ENCODE measurements around the gene ATP2B3.
"Not testable (repeated sequence)": the region's sequence is repeated elsewhere in the genome, so short reads cannot be mapped to it uniquely, and the experiment has no call there.

Gene ATP2B3

DNA sequence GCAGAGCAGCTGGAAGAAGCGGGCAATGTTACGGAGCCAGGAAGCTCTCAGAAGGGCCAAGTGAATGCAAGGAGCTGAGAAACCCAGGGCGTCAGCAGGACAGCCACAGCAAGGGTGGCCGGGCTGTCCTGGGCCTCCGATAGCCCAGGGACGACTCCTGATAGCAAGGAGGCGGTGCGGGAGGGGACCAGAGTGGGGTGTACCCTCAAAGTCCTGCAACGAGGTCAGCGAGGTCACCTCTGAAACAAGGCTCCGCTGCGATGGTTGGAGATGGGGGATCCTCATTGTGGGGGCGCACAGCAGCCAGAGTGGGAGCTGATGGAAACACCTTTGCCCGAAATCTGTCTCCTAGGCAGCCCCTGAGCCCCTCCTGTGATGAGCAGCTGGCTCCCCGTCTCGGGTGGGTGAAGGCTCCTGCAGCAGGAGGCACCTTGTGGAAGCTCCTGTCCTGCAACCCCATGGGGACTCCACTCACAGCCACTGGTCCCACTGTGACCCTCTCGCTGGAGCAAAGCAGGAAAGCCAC is 85.8 kb downstream of the ATP2B3 start:
- H3K9me3 ChIP-seq (replicated peaks; ENCODE audit: insufficient read depth, low read length) = no peaks in the 10 kb centered on the region
- no peaks in the 10 kb centered on the region for H3K4me1 ChIP-seq (ENCODE audit: low read length)
- no peak overlapping the region for H3K9ac ChIP-seq (ENCODE audit: low read length)
- H3K36me3 ChIP-seq (replicated peaks; ENCODE audit: insufficient read depth, low read length) = no peaks in the 10 kb centered on the region
- no peak overlapping the region for H3K4me3 ChIP-seq (ENCODE audit: low read length)
- TF ChIP-seq EZH2phosphoT487 (IDR thresholded peaks at IDR 0.05; ENCODE audit: low read length) = no peak
- TF ChIP-seq EZH2 (optimal IDR thresholded peaks at IDR 0.05; ENCODE audit: low read depth, low read length) = no peak
- TF ChIP-seq, protein P1, sequence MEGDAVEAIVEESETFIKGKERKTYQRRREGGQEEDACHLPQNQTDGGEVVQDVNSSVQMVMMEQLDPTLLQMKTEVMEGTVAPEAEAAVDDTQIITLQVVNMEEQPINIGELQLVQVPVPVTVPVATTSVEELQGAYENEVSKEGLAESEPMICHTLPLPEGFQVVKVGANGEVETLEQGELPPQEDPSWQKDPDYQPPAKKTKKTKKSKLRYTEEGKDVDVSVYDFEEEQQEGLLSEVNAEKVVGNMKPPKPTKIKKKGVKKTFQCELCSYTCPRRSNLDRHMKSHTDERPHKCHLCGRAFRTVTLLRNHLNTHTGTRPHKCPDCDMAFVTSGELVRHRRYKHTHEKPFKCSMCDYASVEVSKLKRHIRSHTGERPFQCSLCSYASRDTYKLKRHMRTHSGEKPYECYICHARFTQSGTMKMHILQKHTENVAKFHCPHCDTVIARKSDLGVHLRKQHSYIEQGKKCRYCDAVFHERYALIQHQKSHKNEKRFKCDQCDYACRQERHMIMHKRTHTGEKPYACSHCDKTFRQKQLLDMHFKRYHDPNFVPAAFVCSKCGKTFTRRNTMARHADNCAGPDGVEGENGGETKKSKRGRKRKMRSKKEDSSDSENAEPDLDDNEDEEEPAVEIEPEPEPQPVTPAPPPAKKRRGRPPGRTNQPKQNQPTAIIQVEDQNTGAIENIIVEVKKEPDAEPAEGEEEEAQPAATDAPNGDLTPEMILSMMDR (IDR thresholded peaks at IDR 0.05; ENCODE audit: low read length) = no peak
- no peak overlapping the region for H2AFZ ChIP-seq (ENCODE audit: low read length)
- peaks cover 17% of the 10 kb centered on the region for H3K27me3 ChIP-seq (replicated peaks; ENCODE audit: insufficient read depth, low read length)
- no peaks in the 10 kb centered on the region for H4K20me1 ChIP-seq (ENCODE audit: insufficient read depth, low read length)
- H3K27ac ChIP-seq (ENCODE audit: low read length) = no peak overlapping the region
- no peaks in the 10 kb centered on the region for H3K9me2 ChIP-seq (replicated peaks; ENCODE audit: insufficient read depth, low read length)
- H3K4me2 ChIP-seq (ENCODE audit: low read depth, low read length) = no peak overlapping the region
- no peak for DNase-seq
- no peaks in the 10 kb centered on the region for H3F3A ChIP-seq (ENCODE audit: insufficient read depth, low read length)
- peaks cover 4% of the 10 kb centered on the region; the same call in 1 of the 2 replicates for H3K79me2 ChIP-seq (ENCODE audit: low read length)

DNA sequence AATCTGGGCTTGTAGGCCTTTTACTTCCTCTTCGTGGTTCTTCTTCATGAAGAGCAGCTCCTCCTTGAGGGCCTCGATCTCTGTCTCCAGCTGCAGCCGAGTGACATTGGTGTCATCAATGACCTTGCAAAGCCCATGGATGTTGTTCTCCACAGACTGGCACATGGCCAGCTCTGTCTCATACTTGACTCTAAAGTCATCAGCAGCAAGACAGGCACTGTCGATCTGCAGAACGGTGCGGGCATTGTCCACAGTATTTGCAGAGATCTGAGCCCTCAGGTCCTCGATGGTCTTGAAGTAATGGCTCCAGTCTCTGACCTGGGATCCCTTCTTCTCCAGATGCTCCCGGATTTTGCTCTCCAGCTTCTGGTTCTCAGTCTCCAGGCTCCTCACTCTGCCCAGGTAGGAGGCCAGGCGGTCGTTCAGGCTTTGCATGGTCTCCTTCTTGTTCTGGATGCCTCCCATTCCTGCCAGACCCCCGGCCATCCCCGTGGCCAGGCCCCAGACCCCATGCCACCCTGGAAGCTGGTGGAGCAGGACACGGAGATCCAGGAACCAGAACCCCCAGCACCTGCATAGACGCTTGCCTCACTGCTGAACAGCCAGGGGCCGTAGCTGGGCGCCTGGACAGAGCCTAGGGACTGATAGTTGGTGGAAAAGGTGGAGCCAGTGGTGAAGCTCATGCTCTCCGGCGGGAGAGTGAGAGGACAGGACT is 87.4 kb downstream of the ATP2B3 start:
- not testable (repeated sequence) for H3K4me2 ChIP-seq (ENCODE audit: low read depth, low read length); H3F3A ChIP-seq (ENCODE audit: insufficient read depth, low read length); H3K4me3 ChIP-seq (ENCODE audit: low read length); H3K9me2 ChIP-seq (replicated peaks; ENCODE audit: insufficient read depth, low read length); H4K20me1 ChIP-seq (ENCODE audit: insufficient read depth, low read length); H2AFZ ChIP-seq (ENCODE audit: low read length); H3K36me3 ChIP-seq (replicated peaks; ENCODE audit: insufficient read depth, low read length); H3K9me3 ChIP-seq (replicated peaks; ENCODE audit: insufficient read depth, low read length); H3K9ac ChIP-seq (ENCODE audit: low read length); H3K79me2 ChIP-seq (ENCODE audit: low read length); H3K27ac ChIP-seq (ENCODE audit: low read length); H3K4me1 ChIP-seq (ENCODE audit: low read length); DNase-seq
- peaks cover 17% of the 10 kb centered on the region for H3K27me3 ChIP-seq (replicated peaks; ENCODE audit: insufficient read depth, low read length)

DNA sequence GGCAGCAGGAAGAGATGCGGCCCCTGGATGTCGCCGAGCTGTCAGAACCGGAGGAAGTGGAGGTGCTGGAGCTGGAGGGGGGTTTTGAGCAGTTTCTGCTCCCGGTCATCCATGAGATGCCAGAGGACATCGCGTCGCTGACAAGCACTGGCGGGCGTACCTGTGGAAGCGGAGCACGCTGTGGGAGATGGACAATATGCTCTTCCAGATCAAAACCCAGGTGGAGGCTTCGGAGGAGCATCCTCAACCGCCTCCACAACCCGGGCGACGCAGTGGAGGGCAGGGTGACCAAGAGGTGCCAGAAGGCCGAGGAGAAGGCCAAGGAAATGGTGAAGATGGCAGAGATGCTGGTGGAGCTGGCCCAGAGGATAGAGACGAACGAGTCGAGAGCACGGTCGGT is 89.1 kb downstream of the ATP2B3 start:
- Histone ChIP-seq H3F3A (ENCODE audit: insufficient read depth, low read length) (no peaks in the 10 kb centered on the region), H3K9me3 (replicated peaks; ENCODE audit: insufficient read depth, low read length) (no peaks in the 10 kb centered on the region), H3K4me3 (ENCODE audit: low read length) (no peak overlapping the region), H3K27ac (ENCODE audit: low read length) (no peak overlapping the region), H3K9me2 (replicated peaks; ENCODE audit: insufficient read depth, low read length) (no peaks in the 10 kb centered on the region), H4K20me1 (ENCODE audit: insufficient read depth, low read length) (no peaks in the 10 kb centered on the region), H3K79me2 (ENCODE audit: low read length) (no peaks in the 10 kb centered on the region), H3K27me3 (replicated peaks; ENCODE audit: insufficient read depth, low read length) (peaks cover 23% of the 10 kb centered on the region), H3K4me1 (ENCODE audit: low read length) (no peaks in the 10 kb centered on the region), H3K9ac (ENCODE audit: low read length) (no peak overlapping the region), H3K36me3 (replicated peaks; ENCODE audit: insufficient read depth, low read length) (no peaks in the 10 kb centered on the region), H3K4me2 (ENCODE audit: low read depth, low read length) (no peak overlapping the region), H2AFZ (ENCODE audit: low read length) (no peak overlapping the region)
- TF ChIP-seq EZH2phosphoT487 (IDR thresholded peaks at IDR 0.05; ENCODE audit: low read length) = no peak
- TF ChIP-seq, protein P1 (IDR thresholded peaks at IDR 0.05; ENCODE audit: low read length) = no peak
- DNase-seq = no peak

DNA sequence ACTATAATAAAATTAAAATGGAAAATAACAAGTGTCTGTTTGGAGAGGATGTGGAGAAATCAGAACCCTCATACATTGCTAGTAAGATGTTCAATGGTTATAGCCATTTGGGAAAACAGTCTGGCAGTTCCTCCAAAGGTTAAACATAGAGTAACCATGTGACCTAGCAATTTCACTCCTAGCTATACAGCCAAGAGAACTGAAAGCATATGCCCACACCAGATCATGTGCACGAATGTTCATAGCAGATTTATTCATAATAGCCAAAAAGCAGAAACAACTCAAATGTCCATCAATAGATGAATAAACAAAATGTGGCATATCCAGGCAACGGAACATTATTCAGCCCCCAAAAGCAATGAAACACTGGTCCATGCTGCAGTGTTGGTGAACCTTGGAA is 90.9 kb downstream of the ATP2B3 start:
- Histone ChIP-seq H3K9me3 (replicated peaks; ENCODE audit: insufficient read depth, low read length) (no peaks in the 10 kb centered on the region), H3K4me2 (ENCODE audit: low read depth, low read length) (no peak overlapping the region), H3K9me2 (replicated peaks; ENCODE audit: insufficient read depth, low read length) (no peaks in the 10 kb centered on the region), H3K27ac (ENCODE audit: low read length) (no peak overlapping the region), H3K4me1 (ENCODE audit: low read length) (no peaks in the 10 kb centered on the region), H4K20me1 (ENCODE audit: insufficient read depth, low read length) (no peaks in the 10 kb centered on the region), H3K9ac (ENCODE audit: low read length) (no peak overlapping the region), H3K79me2 (ENCODE audit: low read length) (no peaks in the 10 kb centered on the region), H3K27me3 (replicated peaks; ENCODE audit: insufficient read depth, low read length) (peaks cover 38% of the 10 kb centered on the region), H3F3A (ENCODE audit: insufficient read depth, low read length) (no peaks in the 10 kb centered on the region), H2AFZ (ENCODE audit: low read length) (no peak overlapping the region), H3K36me3 (replicated peaks; ENCODE audit: insufficient read depth, low read length) (no peaks in the 10 kb centered on the region), H3K4me3 (ENCODE audit: low read length) (no peak overlapping the region)
- DNase-seq = no peak
- TF ChIP-seq EZH2phosphoT487 (IDR thresholded peaks at IDR 0.05; ENCODE audit: low read length) (no peak), EZH2 (optimal IDR thresholded peaks at IDR 0.05; ENCODE audit: low read depth, low read length) (no peak)
- TF ChIP-seq, protein P1 (IDR thresholded peaks at IDR 0.05; ENCODE audit: low read length) = no peak
